H1 (cell line): ENCODE measurements around the gene ANGEL2. TPM values are rescaled to one million over a fixed set of nuclear protein-coding genes. Genes with fewer than 3 reads are reported as not detected.

Source experiments
- ATF3 ChIP-seq: IDR thresholded peaks from 2 replicates; pipeline ENCODE4 v1.6.1; 2011; ENCODE audit warnings: low read depth, mild to moderate bottlenecking, low read length; ENCODE audit not compliant: insufficient read depth
- RAD21 ChIP-seq, 2 experiments: IDR thresholded peaks in 1 of 2; conservative IDR thresholded peaks in 1 of 2; 2 replicates each; pipeline ENCODE4 v1.6.1; 2011; ENCODE audit warnings: low read depth in 2 of 2, low read length in 2 of 2, improper control_type of control experiment in 1 of 2, inconsistent platforms in 1 of 2, mild to moderate bottlenecking in 1 of 2, moderate library complexity in 1 of 2
- SP2 ChIP-seq: IDR thresholded peaks from 2 replicates; pipeline ENCODE4 v1.6.1; 2012; ENCODE audit warnings: mild to moderate bottlenecking, low read length, inconsistent platforms
- SP4 ChIP-seq: IDR thresholded peaks from 2 replicates; pipeline ENCODE4 v1.6.1; 2012; ENCODE audit warnings: low read length, inconsistent platforms
- polyA plus RNA-seq, 7 experiments: library from polyadenylated mRNA; depleted of rRNA in 3 of 7; stranded (reverse) in 5 of 7; unstranded in 2 of 7; fragments of >200 nt in 5 of 7; fragments of 200-250 nt in 2 of 7; gene quantifications; 1 replicate in 5 of 7; 2 replicates in 1 of 7; 4 replicates in 1 of 7; pipeline versions ENCODE4 v1.2.1 to v1.2.3, GENCODE V29; 2011 to 2013; ENCODE audit warnings: missing spikeins in 2 of 7, mixed read lengths in 2 of 7
- total RNA-seq: library from RNA; stranded (reverse); fragmentation: NEBNext Ultra II Directional; extraction: Animal tissue kit (Norgen Biotek cat#: 25700); gene quantifications from 2 replicates; pipeline ENCODE4 v1.2.1, GENCODE V29; 2021

Gene ANGEL2
- total and polyA plus RNA-seq, 2 of the 8 experiments (the other 6 are each of a cell fraction or from before 2014, with no cell fraction given) = 18.1 to 39.9 TPM

GRCh38 chr1:212994926-212995325 is 20.7 kb downstream of the ANGEL2 start (continued):
- no peak for TF ChIP-seq RAD21 (IDR thresholded peaks at IDR 0.05 in 1 of 2, conservative IDR thresholded peaks at IDR 0.05 in 1 of 2; ENCODE audit: low read depth in 2 of 2, low read length in 2 of 2)
- no peak for TF ChIP-seq SP4
- TF ChIP-seq ATF3 = no peak
- TF ChIP-seq SP2 = no peak
